Thyroid gland (tissue), 4 donors: ENCODE results near the gene FAXDC2.

Experiments used
- CTCF ChIP-seq, 6 experiments: fragments of 200-600 bp in 3 of 6; fragments of 450-650 bp in 3 of 6; sonication (generic) in 3 of 6; IDR thresholded peaks; one replicate each; pipeline ENCODE4 v1.5.1; 2016 to 2019; ENCODE audit warnings: antibody characterized with exemption in 6 of 6, mild to moderate bottlenecking in 2 of 6, inconsistent platforms in 1 of 6, moderate library complexity in 1 of 6
- POLR2A ChIP-seq, 2 donors: fragments of 450-650 bp; IDR thresholded peaks; one replicate each; pipeline ENCODE4 v1.6.1; 2017; ENCODE audit warnings: antibody characterized with exemption in 2 of 2, mild to moderate bottlenecking in 2 of 2, moderate library complexity in 1 of 2

GRCh38 chr5:154892369-154892771 lies 42.0 kb upstream of the FAXDC2 start:
- TF ChIP-seq POLR2A (IDR thresholded peaks at IDR 0.05) (no peak), CTCF (IDR thresholded peaks at IDR 0.05) (no peak)
